Tibial nerve (tissue), 4 donors: ENCODE results near the gene LSP1.

ENCODE experiments used
- CTCF ChIP-seq, 5 experiments: fragments of 200-600 bp in 3 of 5; fragments of 450-650 bp in 2 of 5; sonication (generic) in 3 of 5; IDR thresholded peaks; one replicate each; pipeline ENCODE4 v1.5.1; 2016 to 2019; ENCODE audit warnings: antibody characterized with exemption in 5 of 5, mild to moderate bottlenecking in 3 of 5, moderate library complexity in 2 of 5
- EP300 ChIP-seq, 2 donors: sonication (generic); formaldehyde crosslinking; IDR thresholded peaks; one replicate each; pipeline ENCODE4 v1.6.1; 2017; ENCODE audit warnings: antibody characterized with exemption in 2 of 2, mild to moderate bottlenecking in 1 of 2
- POLR2A ChIP-seq, 2 donors: fragments of 450-650 bp; IDR thresholded peaks; one replicate each; pipeline ENCODE4 v1.6.1; 2017; ENCODE audit warnings: antibody characterized with exemption in 2 of 2, mild to moderate bottlenecking in 2 of 2, moderate library complexity in 2 of 2

DNA sequence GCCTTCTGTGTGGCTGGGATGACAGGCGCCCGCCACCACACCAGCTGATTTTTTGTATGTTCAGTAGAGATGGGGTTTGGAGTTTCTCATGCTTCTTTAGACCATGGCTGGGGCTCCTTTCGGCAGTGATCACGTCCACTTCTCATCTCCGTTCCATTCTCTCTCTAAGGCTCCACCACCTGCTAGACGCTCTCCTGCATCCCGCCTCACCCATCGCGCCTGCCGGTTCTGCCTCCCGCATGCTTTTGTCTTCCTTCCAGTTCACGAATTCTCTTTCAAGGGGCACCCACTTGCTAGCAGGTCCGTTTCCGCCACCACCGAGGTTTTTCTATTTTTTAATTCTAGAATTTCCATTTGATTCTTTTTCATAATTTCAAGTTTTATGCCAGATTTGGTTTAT lies 40.1 kb upstream of the LSP1 start:
- TF ChIP-seq EP300 (IDR thresholded peaks at IDR 0.05): no peak
- TF ChIP-seq CTCF (IDR thresholded peaks at IDR 0.05): no peak
- TF ChIP-seq POLR2A (IDR thresholded peaks at IDR 0.05): no peak
